ENCODE measurements around the gene RFX3.

DNA sequence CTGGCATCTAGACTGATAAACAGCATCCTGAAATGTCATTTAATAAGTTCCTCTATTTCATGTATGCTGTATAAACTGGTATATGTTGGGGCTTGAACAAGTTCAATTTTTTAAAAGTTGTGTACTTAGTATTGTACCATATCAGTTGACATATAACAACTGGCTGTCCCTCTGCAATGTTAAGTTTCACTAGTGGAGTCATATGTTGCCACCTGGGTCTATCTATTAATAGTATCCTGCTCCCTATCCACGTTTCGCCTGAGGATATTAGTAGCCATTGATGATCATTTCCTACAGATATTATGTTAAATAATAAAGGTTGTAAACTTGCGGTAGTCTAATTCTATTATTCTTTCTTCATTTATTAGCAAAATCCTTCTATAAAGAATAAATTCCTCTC lies 177.6 kb downstream of the RFX3 start:
- no peak for TF ChIP-seq EZH2 (optimal IDR thresholded peaks at IDR 0.05; ENCODE audit: low read depth, low read length)
- TF ChIP-seq, protein P1, sequence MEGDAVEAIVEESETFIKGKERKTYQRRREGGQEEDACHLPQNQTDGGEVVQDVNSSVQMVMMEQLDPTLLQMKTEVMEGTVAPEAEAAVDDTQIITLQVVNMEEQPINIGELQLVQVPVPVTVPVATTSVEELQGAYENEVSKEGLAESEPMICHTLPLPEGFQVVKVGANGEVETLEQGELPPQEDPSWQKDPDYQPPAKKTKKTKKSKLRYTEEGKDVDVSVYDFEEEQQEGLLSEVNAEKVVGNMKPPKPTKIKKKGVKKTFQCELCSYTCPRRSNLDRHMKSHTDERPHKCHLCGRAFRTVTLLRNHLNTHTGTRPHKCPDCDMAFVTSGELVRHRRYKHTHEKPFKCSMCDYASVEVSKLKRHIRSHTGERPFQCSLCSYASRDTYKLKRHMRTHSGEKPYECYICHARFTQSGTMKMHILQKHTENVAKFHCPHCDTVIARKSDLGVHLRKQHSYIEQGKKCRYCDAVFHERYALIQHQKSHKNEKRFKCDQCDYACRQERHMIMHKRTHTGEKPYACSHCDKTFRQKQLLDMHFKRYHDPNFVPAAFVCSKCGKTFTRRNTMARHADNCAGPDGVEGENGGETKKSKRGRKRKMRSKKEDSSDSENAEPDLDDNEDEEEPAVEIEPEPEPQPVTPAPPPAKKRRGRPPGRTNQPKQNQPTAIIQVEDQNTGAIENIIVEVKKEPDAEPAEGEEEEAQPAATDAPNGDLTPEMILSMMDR (IDR thresholded peaks at IDR 0.05; ENCODE audit: low read length): no peak
- TF ChIP-seq EZH2phosphoT487 (IDR thresholded peaks at IDR 0.05; ENCODE audit: low read length): no peak

Measured in MM.1S (cell line).